ENCODE results near the gene LARP6. TPM values are rescaled to one million over a fixed set of nuclear protein-coding genes. Genes with fewer than 3 reads are reported as not detected.
"Not testable (repeated sequence)": the region's sequence is repeated elsewhere in the genome, so short reads cannot be mapped to it uniquely, and the experiment has no call there.

LARP6 gene
- polyA plus RNA-seq, 4 donors = 2.3 to 7.1 (median 3.0) TPM; not detected in 1

DNA sequence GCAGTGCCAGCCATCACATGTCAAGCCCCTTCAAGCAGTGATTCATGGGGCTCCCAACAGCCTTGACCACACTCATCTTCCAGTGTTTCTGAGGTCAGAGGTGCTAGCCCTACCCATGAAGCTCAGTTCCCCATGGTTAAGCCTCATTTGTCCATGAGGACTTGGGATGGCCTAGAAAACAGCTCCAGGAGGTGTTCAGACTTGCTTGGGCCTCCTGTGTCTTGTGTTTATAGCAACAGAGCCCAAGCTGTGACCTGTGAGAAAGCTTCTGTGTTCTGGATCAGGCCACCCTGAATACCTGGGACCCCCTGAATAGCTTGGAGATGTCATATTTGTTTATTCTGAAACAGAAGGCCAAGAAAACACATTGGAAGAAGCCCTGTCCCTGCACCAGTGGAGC lies 36.7 kb downstream of the LARP6 start:
- DNase-seq (no peak), FAIRE-seq (no peak)
- Histone ChIP-seq H3K27ac (ENCODE audit: low read depth in 1 of 3, low read length in 2 of 3) (no peak overlapping the region), H3K4me1 (ENCODE audit: control insufficient read depth in 3 of 3, insufficient read depth in 2 of 3, low read depth in 1 of 3, low read length in 2 of 3) (no peaks in the 10 kb centered on the region), H3K9me3 (ENCODE audit: control insufficient read depth in 2 of 2, insufficient read depth in 1 of 2, low read depth in 1 of 2, low read length in 1 of 2) (no peaks in the 10 kb centered on the region), H3K4me3 (ENCODE audit: low read depth in 1 of 3, low read length in 3 of 3) (no peak overlapping the region), H3K27me3 (ENCODE audit: control insufficient read depth in 3 of 3, insufficient read depth in 3 of 3, low read length in 3 of 3) (peaks cover 0 to 2% (median 0%) of the 10 kb centered on the region in 3 donors), H3K36me3 (ENCODE audit: control insufficient read depth in 3 of 3, insufficient read depth in 2 of 3, low read depth in 1 of 3, low read length in 3 of 3) (no peaks in the 10 kb centered on the region)

GRCh38 chr15:70815604-70816003 lies 38.4 kb downstream of the LARP6 start:
- Histone ChIP-seq H3K36me3 (ENCODE audit: control insufficient read depth in 3 of 3, insufficient read depth in 2 of 3, low read depth in 1 of 3, low read length in 3 of 3) (no peaks in the 10 kb centered on the region), H3K27me3 (ENCODE audit: control insufficient read depth in 3 of 3, insufficient read depth in 3 of 3, low read length in 3 of 3) (peaks cover 0 to 2% (median 2%) of the 10 kb centered on the region in 3 donors), H3K4me3 (ENCODE audit: low read depth in 1 of 3, low read length in 3 of 3) (no peak overlapping the region), H3K27ac (ENCODE audit: low read depth in 1 of 3, low read length in 2 of 3) (no peak overlapping the region), H3K9me3 (ENCODE audit: control insufficient read depth in 2 of 2, insufficient read depth in 1 of 2, low read depth in 1 of 2, low read length in 1 of 2) (no peaks in the 10 kb centered on the region), H3K4me1 (ENCODE audit: control insufficient read depth in 3 of 3, insufficient read depth in 2 of 3, low read depth in 1 of 3, low read length in 2 of 3) (no peaks in the 10 kb centered on the region)
- FAIRE-seq (no peak), DNase-seq (no peak)
- WGBS, 3 donors = 91 to 93% (median 91%) methylated on average over 5 of the region's 5 CpGs

DNA sequence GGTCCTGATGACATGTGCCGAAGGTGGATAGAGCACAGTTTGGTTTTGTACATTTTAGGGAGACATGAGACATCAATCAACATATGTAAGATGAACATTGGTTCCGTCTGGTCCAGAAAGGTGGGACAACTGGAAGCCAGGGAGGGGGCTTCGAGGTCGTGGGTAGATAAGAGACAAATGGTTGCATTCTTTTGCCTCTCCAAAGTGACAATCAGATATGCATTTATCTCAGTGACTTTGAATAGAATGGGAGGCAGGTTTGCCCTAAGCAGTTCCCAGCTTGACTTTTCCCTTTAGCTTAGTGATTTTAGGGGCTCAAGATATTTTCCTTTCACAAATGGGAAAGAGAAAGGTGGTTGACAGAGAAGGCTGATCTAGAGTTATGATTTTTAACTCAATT lies 38.9 kb downstream of the LARP6 start:
- 61 to 74% (median 70%) methylated on average over 4 of the region's 4 CpGs for WGBS, 3 donors
- H3K27me3 ChIP-seq (ENCODE audit: control insufficient read depth in 3 of 3, insufficient read depth in 3 of 3, low read length in 3 of 3); H3K4me3 ChIP-seq (ENCODE audit: low read depth in 1 of 3, low read length in 3 of 3); H3K27ac ChIP-seq (ENCODE audit: low read depth in 1 of 3, low read length in 2 of 3); DNase-seq; H3K4me1 ChIP-seq (ENCODE audit: control insufficient read depth in 3 of 3, insufficient read depth in 2 of 3, low read depth in 1 of 3, low read length in 2 of 3); H3K9me3 ChIP-seq (ENCODE audit: control insufficient read depth in 2 of 2, insufficient read depth in 1 of 2, low read depth in 1 of 2, low read length in 1 of 2); H3K36me3 ChIP-seq (ENCODE audit: control insufficient read depth in 3 of 3, insufficient read depth in 2 of 3, low read depth in 1 of 3, low read length in 3 of 3); FAIRE-seq: not testable (repeated sequence)

DNA sequence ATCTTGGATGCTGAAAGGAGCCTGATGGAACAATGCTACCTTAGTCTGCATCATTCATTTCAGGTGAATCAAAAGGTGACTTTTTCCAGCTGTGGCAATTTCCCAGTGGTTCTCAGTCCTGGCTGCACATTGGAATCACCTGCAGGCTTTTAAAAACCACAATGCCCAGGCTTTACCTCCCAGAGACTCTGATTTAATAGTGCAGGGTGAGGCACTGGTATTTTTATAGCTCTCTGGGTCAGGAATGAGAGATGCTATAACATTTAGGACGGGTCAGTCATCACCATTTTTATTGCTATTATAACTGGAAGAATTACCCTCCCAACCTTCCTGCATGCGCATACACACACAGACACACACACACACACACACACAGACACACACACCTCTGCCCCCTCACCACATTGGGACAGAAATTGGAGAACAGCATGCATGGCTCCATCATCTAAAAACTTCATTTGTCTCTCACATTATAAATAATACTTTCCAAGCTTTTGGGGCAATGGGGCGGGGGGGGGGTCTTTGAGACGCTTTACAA lies 41.1 kb downstream of the LARP6 start:
- WGBS, 3 donors = 71 to 82% (median 81%) methylated on average over 4 of the region's 4 CpGs
- Histone ChIP-seq H3K36me3 (ENCODE audit: control insufficient read depth in 3 of 3, insufficient read depth in 2 of 3, low read depth in 1 of 3, low read length in 3 of 3) (no peaks in the 10 kb centered on the region), H3K27ac (ENCODE audit: low read depth in 1 of 3, low read length in 2 of 3) (no peak overlapping the region), H3K4me1 (ENCODE audit: control insufficient read depth in 3 of 3, insufficient read depth in 2 of 3, low read depth in 1 of 3, low read length in 2 of 3) (no peaks in the 10 kb centered on the region), H3K27me3 (ENCODE audit: control insufficient read depth in 3 of 3, insufficient read depth in 3 of 3, low read length in 3 of 3) (peaks cover 0 to 2% (median 2%) of the 10 kb centered on the region in 3 donors), H3K9me3 (ENCODE audit: control insufficient read depth in 2 of 2, insufficient read depth in 1 of 2, low read depth in 1 of 2, low read length in 1 of 2) (no peaks in the 10 kb centered on the region), H3K4me3 (ENCODE audit: low read depth in 1 of 3, low read length in 3 of 3) (no peak overlapping the region)
- no peak for FAIRE-seq
- DNase-seq = no peak

DNA sequence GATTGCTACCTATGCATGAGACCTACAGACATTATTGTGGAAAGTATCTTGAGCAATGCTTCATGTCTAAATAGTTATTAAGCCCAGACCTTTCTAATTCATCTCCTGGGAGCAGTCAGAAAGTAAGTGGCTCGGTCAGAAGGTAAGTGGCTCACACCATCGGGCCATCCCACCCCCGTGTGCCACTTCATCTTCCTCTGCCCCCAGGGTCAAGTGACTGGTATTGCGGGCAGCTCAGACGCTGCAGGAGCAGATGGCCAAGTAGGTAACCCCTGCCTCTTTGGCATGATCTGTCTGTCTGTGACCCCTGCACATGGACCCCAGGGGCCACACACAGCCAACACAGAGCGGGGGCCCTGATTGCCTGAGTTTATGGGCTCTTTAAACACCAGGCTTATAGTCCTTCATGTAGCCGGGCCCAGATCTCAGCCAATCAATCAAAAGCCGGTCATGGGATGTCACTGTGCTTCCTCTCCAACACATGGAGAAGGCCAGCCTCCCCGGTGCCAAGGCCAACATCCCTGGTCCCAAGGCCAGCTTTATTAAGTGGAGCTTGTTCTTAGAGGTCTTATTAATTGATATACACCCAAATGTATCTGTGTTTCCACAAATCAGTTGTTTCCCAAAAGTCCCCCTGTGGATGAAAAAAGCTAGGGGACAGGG lies 42.9 kb downstream of the LARP6 start:
- H3K27me3 ChIP-seq (ENCODE audit: control insufficient read depth in 3 of 3, insufficient read depth in 3 of 3, low read length in 3 of 3) = peaks cover 0 to 2% (median 2%) of the 10 kb centered on the region in 3 donors
- FAIRE-seq (no peak), DNase-seq (no peak)
- no peak overlapping the region for H3K4me3 ChIP-seq (ENCODE audit: low read depth in 1 of 3, low read length in 3 of 3)
- WGBS, 3 donors = 76 to 78% (median 77%) methylated on average over 9 of the region's 9 CpGs
- no peaks in the 10 kb centered on the region for H3K9me3 ChIP-seq (ENCODE audit: control insufficient read depth in 2 of 2, insufficient read depth in 1 of 2, low read depth in 1 of 2, low read length in 1 of 2)
- H3K36me3 ChIP-seq (ENCODE audit: control insufficient read depth in 3 of 3, insufficient read depth in 2 of 3, low read depth in 1 of 3, low read length in 3 of 3) = no peaks in the 10 kb centered on the region
- no peaks in the 10 kb centered on the region for H3K4me1 ChIP-seq (ENCODE audit: control insufficient read depth in 3 of 3, insufficient read depth in 2 of 3, low read depth in 1 of 3, low read length in 2 of 3)
- H3K27ac ChIP-seq (ENCODE audit: low read depth in 1 of 3, low read length in 2 of 3) = no peak overlapping the region

GRCh38 chr15:70806992-70807712 lies 46.8 kb downstream of the LARP6 start:
- no peaks in the 10 kb centered on the region for H3K4me1 ChIP-seq (ENCODE audit: control insufficient read depth in 3 of 3, insufficient read depth in 2 of 3, low read depth in 1 of 3, low read length in 2 of 3)
- peak overlapping the region in 1 of 3 donors; percentile 8 for H3K27ac ChIP-seq (ENCODE audit: low read depth in 1 of 3, low read length in 2 of 3)
- peaks cover 0 to 2% (median 2%) of the 10 kb centered on the region in 3 donors for H3K27me3 ChIP-seq (ENCODE audit: control insufficient read depth in 3 of 3, insufficient read depth in 3 of 3, low read length in 3 of 3)
- H3K9me3 ChIP-seq (ENCODE audit: control insufficient read depth in 2 of 2, insufficient read depth in 1 of 2, low read depth in 1 of 2, low read length in 1 of 2) = no peaks in the 10 kb centered on the region
- 73 to 89% (median 86%) methylated on average over 9 of the region's 9 CpGs for WGBS, 3 donors
- H3K36me3 ChIP-seq (ENCODE audit: control insufficient read depth in 3 of 3, insufficient read depth in 2 of 3, low read depth in 1 of 3, low read length in 3 of 3) = no peaks in the 10 kb centered on the region
- no peak for DNase-seq
- H3K4me3 ChIP-seq (ENCODE audit: low read depth in 1 of 3, low read length in 3 of 3) = no peak overlapping the region
- no peak for FAIRE-seq

- H3K4me3 ChIP-seq (ENCODE audit: low read depth in 1 of 3, low read length in 3 of 3); H3K9me3 ChIP-seq (ENCODE audit: control insufficient read depth in 2 of 2, insufficient read depth in 1 of 2, low read depth in 1 of 2, low read length in 1 of 2); H3K27me3 ChIP-seq (ENCODE audit: control insufficient read depth in 3 of 3, insufficient read depth in 3 of 3, low read length in 3 of 3); FAIRE-seq; DNase-seq; H3K36me3 ChIP-seq (ENCODE audit: control insufficient read depth in 3 of 3, insufficient read depth in 2 of 3, low read depth in 1 of 3, low read length in 3 of 3); H3K27ac ChIP-seq (ENCODE audit: low read depth in 1 of 3, low read length in 2 of 3): not testable (repeated sequence)
- H3K4me1 ChIP-seq (ENCODE audit: control insufficient read depth in 3 of 3, insufficient read depth in 2 of 3, low read depth in 1 of 3, low read length in 2 of 3) = peaks cover 0 to 11% (median 3%) of the 10 kb centered on the region in 3 donors
- WGBS, 3 donors = 92 to 94% (median 93%) methylated on average over 9 of the region's 9 CpGs
Measured at GRCh38 chr15:70804388-70804787, 49.6 kb downstream of the LARP6 start.

GRCh38 chr15:70802629-70803028 lies 51.3 kb downstream of the LARP6 start:
- DNase-seq (no peak), FAIRE-seq (no peak)
- H3K27me3 ChIP-seq (ENCODE audit: control insufficient read depth in 3 of 3, insufficient read depth in 3 of 3, low read length in 3 of 3) = peaks cover 0 to 2% (median 0%) of the 10 kb centered on the region in 3 donors
- peaks cover 0 to 11% (median 3%) of the 10 kb centered on the region in 3 donors for H3K4me1 ChIP-seq (ENCODE audit: control insufficient read depth in 3 of 3, insufficient read depth in 2 of 3, low read depth in 1 of 3, low read length in 2 of 3)
- no peak overlapping the region for H3K4me3 ChIP-seq (ENCODE audit: low read depth in 1 of 3, low read length in 3 of 3)
- no peaks in the 10 kb centered on the region for H3K36me3 ChIP-seq (ENCODE audit: control insufficient read depth in 3 of 3, insufficient read depth in 2 of 3, low read depth in 1 of 3, low read length in 3 of 3)
- H3K27ac ChIP-seq (ENCODE audit: low read depth in 1 of 3, low read length in 2 of 3) = no peak overlapping the region
- no peaks in the 10 kb centered on the region for H3K9me3 ChIP-seq (ENCODE audit: control insufficient read depth in 2 of 2, insufficient read depth in 1 of 2, low read depth in 1 of 2, low read length in 1 of 2)
- 86 to 89% (median 87%) methylated on average over 4 of the region's 4 CpGs for WGBS, 3 donors

Data from small intestine (tissue), 7 donors.